H1 (cell line): ENCODE results near the gene RASAL2. TPM values are rescaled to one million over a fixed set of nuclear protein-coding genes. Genes with fewer than 3 reads are reported as not detected.

Experiments used
- CTCF ChIA-PET: fragments of 300-600 bp; sonication (Branson Sonifier 250); formaldehyde crosslinking; loops from one replicate; lab custom pipeline; 2021; ENCODE audit not compliant: partially characterized antibody; lab: Charles Lee
- POLR2A ChIA-PET: fragments of 300-600 bp; sonication (Branson Sonifier 250); formaldehyde crosslinking; loops from one replicate; lab custom pipeline; 2021; ENCODE audit warnings: inconsistent platforms; ENCODE audit not compliant: partially characterized antibody; lab: Charles Lee
- DNase-seq, 2 experiments: peaks; one replicate each; pipeline versions ENCODE4 v3.0.0 to v3.0.0-alpha.2; 2010 to 2022; ENCODE audit warnings: low spot score in 2 of 2, low read depth in 1 of 2, mixed read lengths in 1 of 2
- FAIRE-seq: peaks from 2 replicates; lab custom pipeline; 2011; peaks lifted over from hg19 to GRCh38; lab: Jason Lieb, UNC
- H2AFZ ChIP-seq: 2 replicates; pipeline ENCODE4 v1.8.1; 2012; ENCODE audit warnings: low read length, inconsistent platforms
- H2AK5ac ChIP-seq: 2 replicates; pipeline ENCODE4 v1.6.1; 2013; ENCODE audit warnings: low read depth, low read length
- H2BK120ac ChIP-seq: replicated peaks from 2 replicates; pipeline ENCODE3; 2013; ENCODE audit warnings: low read depth, low read length, inconsistent platforms
- H2BK12ac ChIP-seq: 2 replicates; pipeline ENCODE4 v1.6.1; 2013; ENCODE audit warnings: low read depth, low read length
- H2BK15ac ChIP-seq: 2 replicates; pipeline ENCODE4 v1.6.1; 2013; ENCODE audit warnings: low read length
- H2BK20ac ChIP-seq: 2 replicates; pipeline ENCODE4 v1.6.1; 2013; ENCODE audit warnings: low read length
- H2BK5ac ChIP-seq: 2 replicates; pipeline ENCODE4 v1.6.1; 2013; ENCODE audit warnings: low read depth, low read length
- H3K14ac ChIP-seq: 2 replicates; pipeline ENCODE4 v1.6.1; 2013; ENCODE audit warnings: inconsistent platforms; ENCODE audit not compliant: insufficient read length
- H3K18ac ChIP-seq: 2 replicates; pipeline ENCODE4 v1.6.1; 2013; ENCODE audit warnings: low read length; ENCODE audit errors: extremely low read depth
- H3K23ac ChIP-seq: 2 replicates; pipeline ENCODE4 v1.6.1; 2013; ENCODE audit warnings: inconsistent platforms; ENCODE audit not compliant: insufficient read length
- H3K23me2 ChIP-seq: 2 replicates; pipeline ENCODE4 v1.6.1; 2013; ENCODE audit warnings: low read depth, low read length
- H3K27ac ChIP-seq: 2 replicates; pipeline ENCODE4 v1.6.1; 2011; ENCODE audit warnings: low read depth, low read length, inconsistent platforms
- H3K27me3 ChIP-seq, 4 experiments: replicated peaks in 1 of 4; 1 replicate in 1 of 4; 2 replicates in 3 of 4; pipeline versions ENCODE4 v1.6.1 to v1.8.1; 2011 to 2013; ENCODE audit warnings: low read length in 3 of 4, mild to moderate bottlenecking in 3 of 4, inconsistent platforms in 2 of 4, mixed read lengths in 2 of 4, moderate library complexity in 1 of 4; ENCODE audit not compliant: control insufficient read depth in 3 of 4, insufficient read depth in 3 of 4; ENCODE audit errors: extremely low read depth in 1 of 4
- H3K36me3 ChIP-seq, 4 experiments: 2 replicates each; pipeline versions ENCODE4 v1.6.1 to v1.8.1; 2011 to 2013; ENCODE audit warnings: mild to moderate bottlenecking in 4 of 4, low read length in 3 of 4, moderate library complexity in 2 of 4, control low read depth in 1 of 4, inconsistent platforms in 1 of 4; ENCODE audit not compliant: insufficient read depth in 4 of 4, control insufficient read depth in 2 of 4
- H3K4ac ChIP-seq: replicated peaks from 2 replicates; pipeline ENCODE3; 2013; ENCODE audit warnings: low read length, low read depth, mixed read lengths, inconsistent platforms; ENCODE audit not compliant: insufficient read length
- H3K4me1 ChIP-seq, 4 experiments: replicated peaks in 1 of 4; 1 replicate in 1 of 4; 2 replicates in 3 of 4; pipeline versions ENCODE4 v1.6.1 to v1.8.1; 2011 to 2013; ENCODE audit warnings: low read length in 3 of 4, inconsistent platforms in 2 of 4, mixed read lengths in 1 of 4; ENCODE audit not compliant: insufficient read depth in 4 of 4, control insufficient read depth in 3 of 4
- H3K4me2 ChIP-seq, 2 experiments: 2 replicates each; pipeline versions ENCODE4 v1.6.1 to v1.8.1; 2011 to 2013; ENCODE audit warnings: low read depth in 2 of 2, low read length in 2 of 2, control low read depth in 1 of 2, inconsistent platforms in 1 of 2, mild to moderate bottlenecking in 1 of 2; ENCODE audit not compliant: insufficient read depth in 1 of 2
- H3K4me3 ChIP-seq, 4 experiments: fragments of 200-600, 300-600 bp in 1 of 4; sonication (generic), shearing (Covaris generic), sonication (Bioruptor Twin) in 1 of 4; 2 replicates each; pipeline versions ENCODE4 v1.5.1 to v1.8.1; 2011 to 2016; ENCODE audit warnings: low read length in 4 of 4, low read depth in 3 of 4, control low read depth in 2 of 4, inconsistent platforms in 2 of 4, mild to moderate bottlenecking in 2 of 4, mixed read lengths in 1 of 4, moderate library complexity in 1 of 4; ENCODE audit not compliant: insufficient read depth in 2 of 4; ENCODE audit errors: extremely low read depth in 1 of 4
- H3K56ac ChIP-seq: replicated peaks from 2 replicates; pipeline ENCODE3; 2013; ENCODE audit warnings: low read depth, mild to moderate bottlenecking, mixed read lengths, low read length, inconsistent platforms; ENCODE audit not compliant: insufficient read length
- H3K79me1 ChIP-seq: 2 replicates; pipeline ENCODE4 v1.6.1; 2013; ENCODE audit warnings: low read depth, low read length, control low read depth
- H3K79me2 ChIP-seq, 2 experiments: 2 replicates each; pipeline versions ENCODE4 v1.6.1 to v1.8.1; 2012 to 2013; ENCODE audit warnings: low read length in 2 of 2, mild to moderate bottlenecking in 2 of 2, inconsistent platforms in 1 of 2; ENCODE audit not compliant: insufficient read depth in 2 of 2, control insufficient read depth in 1 of 2
- H3K9ac ChIP-seq, 4 experiments: replicated peaks in 1 of 4; 1 replicate in 1 of 4; 2 replicates in 3 of 4; pipeline versions ENCODE4 v1.6.1 to v1.8.1; 2011 to 2013; ENCODE audit warnings: low read depth in 3 of 4, low read length in 3 of 4, control low read depth in 2 of 4, mild to moderate bottlenecking in 2 of 4, moderate library complexity in 2 of 4, inconsistent platforms in 1 of 4; ENCODE audit errors: extremely low read depth in 1 of 4
- H3K9me3 ChIP-seq, 2 experiments: 2 replicates each; pipeline versions ENCODE4 v1.6.1 to v1.8.1; 2012 to 2013; ENCODE audit warnings: mild to moderate bottlenecking in 2 of 2, moderate library complexity in 2 of 2, control low read depth in 1 of 2, inconsistent platforms in 1 of 2, low read depth in 1 of 2, low read length in 1 of 2, mixed read lengths in 1 of 2; ENCODE audit not compliant: insufficient read depth in 2 of 2
- H4K20me1 ChIP-seq, 2 experiments: replicated peaks in 1 of 2; 2 replicates each; pipeline versions ENCODE3 to v1.8.1; 2011 to 2013; ENCODE audit warnings: inconsistent platforms in 2 of 2, low read length in 2 of 2, mild to moderate bottlenecking in 1 of 2; ENCODE audit not compliant: insufficient read depth in 2 of 2, control insufficient read depth in 1 of 2
- H4K5ac ChIP-seq: 2 replicates; pipeline ENCODE4 v1.6.1; 2013; ENCODE audit warnings: low read length, low read depth, mixed read lengths, inconsistent platforms; ENCODE audit not compliant: insufficient read length
- H4K8ac ChIP-seq: 2 replicates; pipeline ENCODE4 v1.8.0; 2013; ENCODE audit warnings: mild to moderate bottlenecking, moderate library complexity, low read length, inconsistent platforms; ENCODE audit not compliant: insufficient read depth; ENCODE audit errors: extremely low read depth
- H4K91ac ChIP-seq: replicated peaks from 2 replicates; pipeline ENCODE3; 2013; ENCODE audit warnings: low read length, mixed read lengths, inconsistent platforms; ENCODE audit not compliant: insufficient read length
- BACH1 ChIP-seq: IDR thresholded peaks from 2 replicates; pipeline ENCODE4 v1.6.1; 2012; ENCODE audit warnings: low read length, improper control_type of control experiment
- CBX5 ChIP-seq: fragments of 300-800, 300-1000 bp; sonication (generic); IDR thresholded peaks from 2 replicates; pipeline ENCODE4 v1.7.1; 2016; ENCODE audit warnings: antibody characterized with exemption, low read length, low read depth
- CREB1 ChIP-seq: IDR thresholded peaks from 2 replicates; pipeline ENCODE4 v1.6.1; 2012; ENCODE audit warnings: inconsistent platforms
- CTBP2 ChIP-seq: IDR thresholded peaks from 2 replicates; pipeline ENCODE4 v1.7.0; 2011; ENCODE audit warnings: borderline replicate concordance, mild to moderate bottlenecking, moderate library complexity, mixed read lengths, low read length; ENCODE audit not compliant: insufficient read depth, insufficient read length
- MAFK ChIP-seq: IDR thresholded peaks from 2 replicates; pipeline ENCODE4 v1.6.1; 2012; ENCODE audit warnings: low read depth, mild to moderate bottlenecking, improper control_type of control experiment, low read length
- POLR2A ChIP-seq, 2 experiments: IDR thresholded peaks; 1 replicate in 1 of 2; 2 replicates in 1 of 2; pipeline ENCODE4 v1.6.1; 2011; ENCODE audit warnings: low read depth in 2 of 2, low read length in 2 of 2, mild to moderate bottlenecking in 2 of 2; ENCODE audit errors: control extremely low read depth in 1 of 2
- POLR2AphosphoS5 ChIP-seq: IDR thresholded peaks from 2 replicates; pipeline ENCODE4 v1.6.1; 2011; ENCODE audit warnings: low read depth, low read length
- RFX5 ChIP-seq: IDR thresholded peaks from 2 replicates; pipeline ENCODE4 v1.6.1; 2011; ENCODE audit warnings: low read depth, low read length, improper control_type of control experiment, borderline replicate concordance
- RXRA ChIP-seq: IDR thresholded peaks from 2 replicates; pipeline ENCODE4 v1.6.1; 2011; ENCODE audit warnings: low read depth, mild to moderate bottlenecking, low read length, moderate library complexity; ENCODE audit not compliant: insufficient read depth
- SAP30 ChIP-seq: fragments of 300-600 bp; sonication (generic); IDR thresholded peaks from 2 replicates; pipeline ENCODE4 v1.7.1; 2012; ENCODE audit warnings: low read length, moderate library complexity, mild to moderate bottlenecking, inconsistent platforms; ENCODE audit not compliant: insufficient read depth, insufficient replicate concordance
- SIRT6 ChIP-seq: IDR thresholded peaks from one replicate; pipeline ENCODE4 v1.7.1; 2012; ENCODE audit warnings: low read length, inconsistent platforms
- TBP ChIP-seq: IDR thresholded peaks from 2 replicates; pipeline ENCODE4 v1.6.1; 2011; ENCODE audit warnings: low read depth, low read length, improper control_type of control experiment
- ZNF274 ChIP-seq: IDR thresholded peaks from 2 replicates; pipeline ENCODE4 v1.7.0; 2012; ENCODE audit warnings: low read length, borderline replicate concordance; ENCODE audit errors: extremely low read depth
- WGBS, 2 experiments: shearing (Covaris generic) in 1 of 2; methylation state at CpG; one replicate each; pipeline versions ENCODE4 v1.1.6 to v1.1.7; 2013 to 2015; ENCODE audit warnings: low lambda C conversion rate in 2 of 2, mixed read lengths in 2 of 2, inconsistent platforms in 1 of 2, low coverage in 1 of 2, missing lambda C conversion rate in 1 of 2; ENCODE audit not compliant: insufficient replicate concordance in 2 of 2, insufficient coverage in 1 of 2, insufficient read length in 1 of 2; ENCODE audit errors: extremely low coverage in 1 of 2, missing lambda C conversion rate in 1 of 2; 5-methylcytosine and 5-hydroxymethylcytosine counted together
- polyA plus RNA-seq, 7 experiments: library from polyadenylated mRNA; depleted of rRNA in 3 of 7; stranded (reverse) in 5 of 7; unstranded in 2 of 7; fragments of >200 nt in 5 of 7; fragments of 200-250 nt in 2 of 7; gene quantifications; 1 replicate in 5 of 7; 2 replicates in 1 of 7; 4 replicates in 1 of 7; pipeline versions ENCODE4 v1.2.1 to v1.2.3, GENCODE V29; 2011 to 2013; ENCODE audit warnings: missing spikeins in 2 of 7, mixed read lengths in 2 of 7
- total RNA-seq: library from RNA; stranded (reverse); fragmentation: NEBNext Ultra II Directional; extraction: Animal tissue kit (Norgen Biotek cat#: 25700); gene quantifications from 2 replicates; pipeline ENCODE4 v1.2.1, GENCODE V29; 2021
- TF ChIP-seq, protein P1 (sequence below): IDR thresholded peaks from 2 replicates; pipeline ENCODE4 v1.6.1; 2012; ENCODE audit warnings: low read length, inconsistent platforms

The RASAL2 gene
- total and polyA plus RNA-seq, 2 of the 8 experiments (the other 6 are each of a cell fraction or from before 2014, with no cell fraction given): 15.9 to 32.5 TPM

DNA sequence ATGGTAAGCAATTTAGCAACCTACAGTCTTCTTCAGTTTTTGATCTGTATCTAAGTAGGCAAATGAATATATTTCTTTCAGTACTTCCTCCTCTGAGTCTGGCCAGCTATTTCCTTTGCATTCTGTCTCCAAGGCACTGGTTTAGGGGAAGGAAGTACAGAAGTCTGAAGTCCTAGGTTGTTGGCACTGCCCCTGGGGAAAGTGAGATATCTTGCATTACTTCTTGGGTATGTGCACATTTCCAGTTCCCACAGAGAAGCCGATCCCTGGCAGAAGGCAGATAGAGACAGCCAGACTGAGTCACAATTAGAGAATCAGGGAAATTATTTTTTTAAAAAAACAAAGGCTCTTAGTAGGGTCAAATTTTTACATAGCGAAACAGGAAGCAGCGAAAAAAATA, 98.8 kb downstream of the RASAL2 start:
- no peak overlapping the region for H2BK15ac ChIP-seq
- ChIA-PET POLR2A (interaction anchor here (0.8 kb wide), 1 partner anchor 99 kb away, joined by 3 read pairs; the partner anchor contains the start of gene RASAL2), CTCF (interaction anchor here (0.9 to 2.1 kb wide), 3 partner anchors 8 to 161 kb away, joined by 3 to 8 read pairs (median 4); no protein-coding TSS in a partner anchor)
- H3K23me2 ChIP-seq: no peaks in the 10 kb centered on the region
- no peak overlapping the region for H3K27ac ChIP-seq
- no peak overlapping the region for H2BK120ac ChIP-seq
- no peak overlapping the region for H3K56ac ChIP-seq
- H3K23ac ChIP-seq: no peak overlapping the region
- no peaks in the 10 kb centered on the region for H3K36me3 ChIP-seq
- H4K8ac ChIP-seq: no peak overlapping the region
- H2BK5ac ChIP-seq: no peak overlapping the region
- WGBS, 2 experiments: 93% methylated on average over 3 of the region's 3 CpGs; no CpG with 5 or more reads in 1 of the 2 experiments
- FAIRE-seq (no peak), DNase-seq (no peak)
- no peaks in the 10 kb centered on the region for H4K20me1 ChIP-seq
- no peak overlapping the region for H3K4me3 ChIP-seq
- H2BK12ac ChIP-seq: no peak overlapping the region
- no peak overlapping the region for H3K9ac ChIP-seq
- H2AFZ ChIP-seq: no peak overlapping the region
- H3K18ac ChIP-seq: no peak overlapping the region
- no peak overlapping the region for H3K4me2 ChIP-seq
- peaks cover 0 to 41% of the 10 kb centered on the region in 2 experiments; a peak in 2 of 4 replicates for H3K79me2 ChIP-seq
- no peak overlapping the region for H2BK20ac ChIP-seq
- no peaks in the 10 kb centered on the region for H3K27me3 ChIP-seq
- no peaks in the 10 kb centered on the region for H3K79me1 ChIP-seq
- no peak overlapping the region for H4K5ac ChIP-seq
- peaks cover 0 to 3% of the 10 kb centered on the region in 2 experiments; a peak in 2 of 4 replicates for H3K9me3 ChIP-seq
- H3K4ac ChIP-seq: no peak overlapping the region
- no peak overlapping the region for H2AK5ac ChIP-seq
- H3K14ac ChIP-seq: no peak overlapping the region
- no peak overlapping the region for H4K91ac ChIP-seq
- no peaks in the 10 kb centered on the region for H3K4me1 ChIP-seq
- no peak for TF ChIP-seq BACH1
- TF ChIP-seq RFX5: no peak
- TF ChIP-seq POLR2AphosphoS5: no peak
- no peak for TF ChIP-seq RXRA
- TF ChIP-seq ZNF274: no peak
- TF ChIP-seq CBX5: no peak
- TF ChIP-seq, protein P1, sequence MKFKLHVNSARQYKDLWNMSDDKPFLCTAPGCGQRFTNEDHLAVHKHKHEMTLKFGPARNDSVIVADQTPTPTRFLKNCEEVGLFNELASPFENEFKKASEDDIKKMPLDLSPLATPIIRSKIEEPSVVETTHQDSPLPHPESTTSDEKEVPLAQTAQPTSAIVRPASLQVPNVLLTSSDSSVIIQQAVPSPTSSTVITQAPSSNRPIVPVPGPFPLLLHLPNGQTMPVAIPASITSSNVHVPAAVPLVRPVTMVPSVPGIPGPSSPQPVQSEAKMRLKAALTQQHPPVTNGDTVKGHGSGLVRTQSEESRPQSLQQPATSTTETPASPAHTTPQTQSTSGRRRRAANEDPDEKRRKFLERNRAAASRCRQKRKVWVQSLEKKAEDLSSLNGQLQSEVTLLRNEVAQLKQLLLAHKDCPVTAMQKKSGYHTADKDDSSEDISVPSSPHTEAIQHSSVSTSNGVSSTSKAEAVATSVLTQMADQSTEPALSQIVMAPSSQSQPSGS: no peak
- no peak for TF ChIP-seq SIRT6
- no peak for TF ChIP-seq CREB1
- no peak for TF ChIP-seq CTBP2
- TF ChIP-seq MAFK: no peak
- no peak for TF ChIP-seq SAP30
- TF ChIP-seq POLR2A (IDR thresholded peaks at IDR 0.05; ENCODE audit: control extremely low read depth in 1 of 2, low read depth in 2 of 2, low read length in 2 of 2): no peak
- TF ChIP-seq TBP: no peak
